Colonic mucosa (tissue), 4 donors: Measurements from ENCODE around the gene WDR4. TPM values are rescaled to one million over a fixed set of nuclear protein-coding genes. Genes with fewer than 3 reads are reported as not detected.
"Not testable (repeated sequence)": the region's sequence is repeated elsewhere in the genome, so short reads cannot be mapped to it uniquely, and the experiment has no call there.

Experiments used
- DNase-seq: peaks from one replicate; pipeline ENCODE4 v3.0.0-alpha.2; 2020
- H3K27ac ChIP-seq: fragments of 200-600 bp; one replicate; pipeline ENCODE4 v1.8.0; 2021
- H3K27me3 ChIP-seq: fragments of 200-600 bp; one replicate; pipeline ENCODE4 v1.8.0; 2021
- H3K36me3 ChIP-seq: fragments of 200-600 bp; one replicate; pipeline ENCODE4 v1.8.0; 2021
- H3K4me1 ChIP-seq: fragments of 200-600 bp; one replicate; pipeline ENCODE4 v1.8.0; 2021; ENCODE audit warnings: mild to moderate bottlenecking
- H3K4me3 ChIP-seq: fragments of 200-600 bp; one replicate; pipeline ENCODE4 v1.8.0; 2021
- H3K9ac ChIP-seq, 2 donors: one replicate each; pipeline ENCODE4 v1.7.0; 2013; ENCODE audit warnings: control low read depth in 2 of 2, low read depth in 2 of 2, low read length in 2 of 2
- H3K9me3 ChIP-seq: fragments of 200-600 bp; one replicate; pipeline ENCODE4 v1.8.0; 2021
- intact Hi-C: fragments of 100-400 bp; cut with DNase I; formaldehyde crosslinking; loops from one replicate; pipeline ENCODE4 v1.14.1; 2022
- total RNA-seq, 2 donors: library from RNA; stranded (reverse); fragmentation: NEBNext Ultra II Directional in 1 of 2; extraction: Animal tissue kit (Norgen Biotek cat#: 25700) in 1 of 2; gene quantifications; one replicate each; pipeline ENCODE4 v1.2.1, GENCODE V29; 2021
- TF ChIP-seq, protein P1 (sequence below): fragments of 200-600 bp; IDR thresholded peaks from one replicate; pipeline ENCODE4 v1.8.0; 2022; ENCODE audit warnings: antibody characterized with exemption, mild to moderate bottlenecking
- donor health status: healthy.
- donor health status: DM: no; HTN: no; CAD: no.
- donor health status: DM: no; HTN: no; CAD: no.

The WDR4 gene
- total RNA-seq, 2 donors from 2014 or later = 8.1 to 43.7 TPM

DNA sequence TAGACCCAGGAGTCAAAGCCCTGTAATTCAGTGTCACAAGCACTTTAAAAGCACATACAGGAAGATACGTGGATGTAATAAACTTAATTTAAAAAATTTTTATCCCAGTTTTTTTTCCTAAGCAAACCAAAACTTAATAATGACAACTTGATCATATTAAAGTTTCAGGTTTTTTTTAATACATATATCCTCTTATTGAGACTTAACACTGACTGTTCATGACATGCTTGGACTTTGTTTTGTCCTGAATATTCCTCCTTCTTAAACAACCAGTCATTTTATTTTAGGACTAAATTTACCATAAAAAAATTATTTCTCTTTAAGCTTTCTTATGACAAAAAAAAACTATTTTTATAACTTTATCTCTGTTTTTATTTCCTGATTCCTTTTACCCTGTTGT, 64.1 kb downstream of the WDR4 start:
- no peaks in the 10 kb centered on the region for H3K27me3 ChIP-seq
- H3K9ac ChIP-seq = no peak overlapping the region
- H3K9me3 ChIP-seq = no peaks in the 10 kb centered on the region
- H3K27ac ChIP-seq = no peak overlapping the region
- DNase-seq = no peak
- H3K4me1 ChIP-seq = no peaks in the 10 kb centered on the region
- H3K4me3 ChIP-seq = no peak overlapping the region
- intact Hi-C loops = loop anchor here (5.0 to 10.0 kb wide), 3 partner anchors 80 to 223 kb away; partner anchors contain the start of gene PDE9A
- TF ChIP-seq, protein P1, sequence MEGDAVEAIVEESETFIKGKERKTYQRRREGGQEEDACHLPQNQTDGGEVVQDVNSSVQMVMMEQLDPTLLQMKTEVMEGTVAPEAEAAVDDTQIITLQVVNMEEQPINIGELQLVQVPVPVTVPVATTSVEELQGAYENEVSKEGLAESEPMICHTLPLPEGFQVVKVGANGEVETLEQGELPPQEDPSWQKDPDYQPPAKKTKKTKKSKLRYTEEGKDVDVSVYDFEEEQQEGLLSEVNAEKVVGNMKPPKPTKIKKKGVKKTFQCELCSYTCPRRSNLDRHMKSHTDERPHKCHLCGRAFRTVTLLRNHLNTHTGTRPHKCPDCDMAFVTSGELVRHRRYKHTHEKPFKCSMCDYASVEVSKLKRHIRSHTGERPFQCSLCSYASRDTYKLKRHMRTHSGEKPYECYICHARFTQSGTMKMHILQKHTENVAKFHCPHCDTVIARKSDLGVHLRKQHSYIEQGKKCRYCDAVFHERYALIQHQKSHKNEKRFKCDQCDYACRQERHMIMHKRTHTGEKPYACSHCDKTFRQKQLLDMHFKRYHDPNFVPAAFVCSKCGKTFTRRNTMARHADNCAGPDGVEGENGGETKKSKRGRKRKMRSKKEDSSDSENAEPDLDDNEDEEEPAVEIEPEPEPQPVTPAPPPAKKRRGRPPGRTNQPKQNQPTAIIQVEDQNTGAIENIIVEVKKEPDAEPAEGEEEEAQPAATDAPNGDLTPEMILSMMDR = no peak
- H3K36me3 ChIP-seq = no peaks in the 10 kb centered on the region

DNA sequence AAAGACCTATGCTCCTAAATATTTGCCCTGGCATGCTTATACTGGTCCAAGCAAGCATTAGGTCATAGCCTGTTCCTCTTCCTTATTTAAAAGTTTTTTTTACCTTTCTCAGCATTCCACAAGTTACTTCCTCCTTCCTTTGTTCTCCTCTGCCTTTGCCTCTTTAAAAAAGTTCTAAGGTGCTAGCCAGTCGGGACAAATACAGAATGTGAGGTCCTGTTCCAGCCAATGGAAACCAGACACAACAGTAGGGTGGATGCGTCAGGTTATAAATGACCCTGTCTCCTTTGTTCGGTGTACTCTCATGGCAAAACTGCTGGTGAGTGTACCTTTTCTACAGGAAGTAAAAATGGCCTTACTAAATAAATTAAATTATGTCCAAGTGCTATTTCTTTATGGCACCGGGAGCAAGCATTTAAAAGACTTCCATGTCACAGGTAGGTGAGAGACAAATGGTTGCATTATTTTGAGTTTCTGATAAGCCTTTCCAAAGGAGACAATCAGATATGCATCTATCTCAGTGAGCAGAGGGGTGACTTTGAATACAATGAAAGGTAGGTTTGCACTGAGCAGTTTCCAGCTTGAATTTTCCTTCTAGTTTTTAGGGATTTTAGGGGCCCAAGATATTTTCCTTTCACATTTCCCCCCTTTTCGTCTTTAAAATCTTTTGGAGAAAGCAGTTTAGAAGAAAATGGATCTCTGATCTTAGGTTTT, 66.7 kb downstream of the WDR4 start:
- not testable (repeated sequence) for H3K9me3 ChIP-seq, H3K4me1 ChIP-seq, H3K9ac ChIP-seq, H3K27me3 ChIP-seq, H3K36me3 ChIP-seq
- peak; percentile 66 for DNase-seq
- intact Hi-C loops = loop anchor here (10.0 kb wide), 2 partner anchors 78 to 158 kb away; partner anchors contain the start of gene PDE9A
- Histone ChIP-seq H3K4me3 (peak overlapping the region; percentile 13), H3K27ac (peak overlapping the region; percentile 62)

- no peak overlapping the region for H3K4me3 ChIP-seq
- H3K27me3 ChIP-seq = no peaks in the 10 kb centered on the region
- H3K27ac ChIP-seq = peak overlapping the region; percentile 62
- no peak overlapping the region for H3K9ac ChIP-seq
- DNase-seq = no peak
- TF ChIP-seq, protein P1 = no peak
- no peaks in the 10 kb centered on the region for H3K36me3 ChIP-seq
- no peaks in the 10 kb centered on the region for H3K9me3 ChIP-seq
- intact Hi-C loops = loop anchor here (10.0 kb wide), 2 partner anchors 77 to 157 kb away; partner anchors contain the start of gene PDE9A
- no peaks in the 10 kb centered on the region for H3K4me1 ChIP-seq
Observed at GRCh38 chr21:42811960-42812359, 67.4 kb downstream of the WDR4 start.

DNA sequence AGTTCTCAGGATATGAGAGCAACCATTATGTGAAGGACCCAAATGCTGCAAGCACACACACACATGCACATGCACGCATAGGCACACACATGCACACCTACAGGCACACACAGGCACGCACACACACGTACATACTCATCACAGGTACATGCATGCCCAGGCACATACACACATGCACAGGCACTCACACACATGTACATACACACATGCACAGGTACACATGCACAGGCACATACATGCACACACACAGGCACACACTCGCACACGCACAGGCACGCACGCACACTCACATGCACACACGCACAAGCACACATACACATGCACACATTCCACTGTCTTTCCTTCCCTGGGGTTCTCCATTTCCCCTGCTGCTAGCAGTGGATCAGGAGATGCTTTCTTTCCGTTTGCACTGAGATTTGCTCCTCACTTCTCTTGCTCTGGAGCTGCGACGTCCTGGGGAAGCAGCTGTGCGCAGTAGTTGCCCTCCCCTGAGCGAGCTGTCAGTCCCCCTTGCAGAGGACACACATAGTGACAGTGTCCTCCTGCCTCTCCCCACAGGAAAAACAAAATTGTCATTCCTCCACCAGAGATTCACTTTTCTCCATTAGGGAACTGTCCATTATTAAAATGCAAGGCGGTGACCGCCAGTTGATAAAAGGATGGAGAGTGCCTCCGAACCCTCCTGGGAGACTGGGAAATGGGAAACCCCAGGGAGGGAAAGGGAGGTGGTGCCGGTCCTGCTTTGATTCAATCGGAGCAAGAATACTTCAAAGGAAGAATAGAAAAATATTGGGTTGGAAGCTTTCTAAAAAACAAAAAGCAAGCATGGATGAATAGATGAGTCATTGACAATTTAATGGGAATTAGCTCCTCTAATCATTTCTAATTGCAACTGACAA, 69.5 kb downstream of the WDR4 start:
- Histone ChIP-seq H3K9ac (no peak overlapping the region), H3K27me3 (no peaks in the 10 kb centered on the region), H3K36me3 (no peaks in the 10 kb centered on the region), H3K27ac (no peak overlapping the region), H3K4me1 (no peaks in the 10 kb centered on the region), H3K4me3 (no peak overlapping the region), H3K9me3 (no peaks in the 10 kb centered on the region)
- intact Hi-C loops = loop anchor here (10.0 kb wide), 2 partner anchors 75 to 155 kb away; partner anchors contain the start of gene PDE9A
- TF ChIP-seq, protein P1 = no peak
- no peak for DNase-seq

- DNase-seq = no peak
- Histone ChIP-seq H3K27ac (no peak overlapping the region), H3K27me3 (no peaks in the 10 kb centered on the region), H3K4me1 (no peaks in the 10 kb centered on the region), H3K36me3 (no peaks in the 10 kb centered on the region), H3K9ac (no peak overlapping the region), H3K4me3 (no peak overlapping the region), H3K9me3 (no peaks in the 10 kb centered on the region)
- TF ChIP-seq, protein P1 = no peak
- intact Hi-C loops = no loop called here
Observed at GRCh38 chr21:42809171-42809570, 70.2 kb downstream of the WDR4 start.
